Body of pancreas (tissue), 4 donors: ENCODE results near the gene PLXNC1. TPM values are rescaled to one million over a fixed set of nuclear protein-coding genes. Genes with fewer than 3 reads are reported as not detected.

Experiments used
- ATAC-seq: fragments of 150-250 bp; one replicate; pipeline ENCODE4 v1.9.1; 2016
- DNase-seq, 4 donors: peaks; one replicate each; pipeline ENCODE4 v3.0.0-alpha.2; 2019
- H3K27ac ChIP-seq, 4 donors: fragments of 200-600 bp; sonication (generic); 1 replicate in 3 of 4; 2 replicates in 1 of 4; pipeline versions ENCODE4 v1.5.1 to v1.6.1; 2016 to 2019; ENCODE audit warnings: mild to moderate bottlenecking in 1 of 4, mixed read lengths in 1 of 4, moderate library complexity in 1 of 4
- H3K27me3 ChIP-seq, 2 donors: fragments of 200-600 bp; sonication (generic); one replicate each; pipeline ENCODE4 v1.6.0; 2016; ENCODE audit warnings: mild to moderate bottlenecking in 1 of 2
- H3K36me3 ChIP-seq, 2 donors: fragments of 200-600 bp; sonication (generic); replicated peaks in 1 of 2; 2 replicates each; pipeline ENCODE4 v1.5.1; 2016; ENCODE audit warnings: low read depth in 2 of 2; ENCODE audit not compliant: insufficient read depth in 1 of 2
- H3K4me1 ChIP-seq: fragments of 200-600 bp; sonication (generic); one replicate; pipeline ENCODE4 v1.6.0; 2016
- H3K4me3 ChIP-seq, 2 donors: fragments of 200-600 bp; sonication (generic); 1 replicate in 1 of 2; 2 replicates in 1 of 2; pipeline ENCODE4 v1.5.1; 2016 to 2019
- H3K9me3 ChIP-seq, 3 donors: fragments of 200-600 bp; sonication (generic); 1 replicate in 2 of 3; 2 replicates in 1 of 3; pipeline ENCODE4 v1.5.1; 2016
- CTCF ChIP-seq, 7 experiments: fragments of 450-650 bp in 4 of 7; fragments of 200-600 bp in 3 of 7; sonication (generic) in 3 of 7; IDR thresholded peaks; one replicate each; pipeline ENCODE4 v1.5.1; 2016 to 2019; ENCODE audit warnings: antibody characterized with exemption in 7 of 7
- POLR2A ChIP-seq, 3 donors: fragments of 450-650 bp; IDR thresholded peaks; one replicate each; pipeline ENCODE4 v1.6.1; 2016; ENCODE audit warnings: antibody characterized with exemption in 3 of 3, mild to moderate bottlenecking in 2 of 3
- WGBS, 2 donors: methylation state at CpG; one replicate each; pipeline ENCODE4 v1.1.5; 2017; 5-methylcytosine and 5-hydroxymethylcytosine counted together
- intact Hi-C: fragments of 100-400 bp; cut with DNase I; formaldehyde crosslinking; loops from one replicate; pipeline ENCODE4 v1.15.1; 2023
- total RNA-seq, 2 donors: library from RNA; depleted of rRNA; stranded (reverse); fragments of >200 nt; gene quantifications; one replicate each; pipeline ENCODE4 v1.1.0, GENCODE V29; 2016

Gene PLXNC1
- total RNA-seq, 2 donors from 2014 or later: 3.9 to 4.9 TPM

DNA sequence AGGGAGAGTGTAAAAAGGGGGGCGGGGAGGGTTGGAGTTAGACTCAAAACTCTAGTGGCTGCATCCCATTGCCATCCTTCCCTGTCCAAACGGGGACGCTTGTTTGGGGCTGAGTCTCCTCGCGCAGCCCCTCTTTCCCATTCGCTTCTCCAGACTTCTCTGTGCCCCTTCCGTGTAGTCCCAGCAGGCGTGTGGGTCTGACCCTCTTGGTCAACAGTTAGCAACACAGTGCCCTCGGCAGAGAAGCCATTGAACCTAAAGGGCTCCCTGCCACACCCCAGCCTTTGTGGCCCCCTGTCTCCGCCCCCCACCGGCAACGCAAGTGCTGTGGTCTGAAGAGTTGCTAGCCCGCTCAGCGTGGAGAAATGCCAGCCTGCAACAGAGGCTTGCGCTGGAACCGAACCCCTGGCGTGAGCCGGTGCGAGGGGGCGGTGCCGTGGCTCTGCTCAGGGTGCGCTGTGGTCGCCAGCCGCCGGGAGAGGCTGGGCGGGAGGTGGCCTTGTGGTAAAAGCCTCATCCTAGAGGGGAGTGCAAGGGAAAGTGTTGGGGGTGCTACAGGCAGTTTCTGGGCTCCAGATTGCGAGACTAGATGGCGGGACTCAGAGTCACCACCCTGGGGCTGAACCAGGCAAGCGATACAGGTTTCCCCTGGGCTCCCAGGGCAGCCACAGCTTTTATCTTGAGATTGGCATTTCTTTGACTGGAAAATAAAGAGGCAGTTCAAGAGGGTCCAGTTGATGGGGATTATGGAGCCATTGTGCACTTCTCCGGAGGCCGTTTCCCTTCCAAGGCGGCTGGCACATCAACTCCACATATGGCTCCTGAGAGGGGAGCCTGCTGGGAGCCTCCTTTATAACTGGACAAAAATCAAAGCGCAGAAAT is 2.1 kb downstream of the PLXNC1 start:
- no peak for TF ChIP-seq POLR2A (IDR thresholded peaks at IDR 0.05)
- TF ChIP-seq CTCF (IDR thresholded peaks at IDR 0.05): no peak
- peak in 2 of 4 donors; percentile 12 to 31 for DNase-seq
- H3K4me1 ChIP-seq: peaks cover 31% of the 10 kb centered on the region
- intact Hi-C loops: no loop called here
- 25 to 38% methylated on average over 31 to 33 of the region's 33 CpGs for WGBS, 2 donors
- no peaks in the 10 kb centered on the region for H3K36me3 ChIP-seq
- no peak overlapping the region for H3K27ac ChIP-seq
- no peaks in the 10 kb centered on the region for H3K9me3 ChIP-seq
- ATAC-seq: no peak
- peaks cover 0 to 9% of the 10 kb centered on the region in 2 donors for H3K27me3 ChIP-seq
- H3K4me3 ChIP-seq: no peak overlapping the region

DNA sequence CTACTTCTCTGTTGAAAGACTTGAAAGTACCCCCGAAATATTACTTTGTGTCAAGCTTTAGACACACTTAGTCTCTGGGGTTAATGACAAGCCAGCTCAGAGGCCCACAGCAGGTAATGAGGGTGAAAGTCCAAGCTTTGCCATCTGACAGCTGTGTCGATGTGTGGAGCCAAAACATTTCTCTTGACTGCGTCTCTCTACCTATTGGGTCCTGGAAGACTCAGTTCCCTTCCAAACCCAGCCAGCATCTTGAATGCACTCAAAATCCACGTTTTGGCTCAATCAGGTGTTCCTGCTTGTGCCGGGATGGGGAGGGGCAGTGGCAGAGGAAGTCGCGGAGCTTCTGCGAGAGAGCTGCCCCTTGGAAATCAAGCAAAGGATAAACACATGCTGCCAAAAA is 3.2 kb downstream of the PLXNC1 start:
- intact Hi-C loops: no loop called here
- Histone ChIP-seq H3K4me3 (no peak overlapping the region), H3K9me3 (no peaks in the 10 kb centered on the region), H3K27ac (no peak overlapping the region), H3K36me3 (no peaks in the 10 kb centered on the region), H3K4me1 (peaks cover 31% of the 10 kb centered on the region), H3K27me3 (peaks cover 0 to 9% of the 10 kb centered on the region in 2 donors)
- WGBS, 2 donors: 6 to 10% methylated on average over 8 of the region's 8 CpGs
- TF ChIP-seq POLR2A (IDR thresholded peaks at IDR 0.05) (no peak), CTCF (IDR thresholded peaks at IDR 0.05) (no peak)
- no peak for ATAC-seq
- DNase-seq: peak in 2 of 4 donors; percentile 27 to 60

- Histone ChIP-seq H3K4me3 (no peak overlapping the region), H3K4me1 (peaks cover 31% of the 10 kb centered on the region), H3K27me3 (peaks cover 0 to 9% of the 10 kb centered on the region in 2 donors), H3K27ac (no peak overlapping the region), H3K9me3 (no peaks in the 10 kb centered on the region), H3K36me3 (no peaks in the 10 kb centered on the region)
- intact Hi-C loops: no loop called here
- no peak for ATAC-seq
- peak in 1 of 4 donors; percentile 28 for DNase-seq
- WGBS, 2 donors: 21% methylated on average over 5 of the region's 5 CpGs
- TF ChIP-seq CTCF (IDR thresholded peaks at IDR 0.05) (no peak), POLR2A (IDR thresholded peaks at IDR 0.05) (no peak)
Observed at GRCh38 chr12:94152292-94153078, 4.1 kb downstream of the PLXNC1 start.

DNA sequence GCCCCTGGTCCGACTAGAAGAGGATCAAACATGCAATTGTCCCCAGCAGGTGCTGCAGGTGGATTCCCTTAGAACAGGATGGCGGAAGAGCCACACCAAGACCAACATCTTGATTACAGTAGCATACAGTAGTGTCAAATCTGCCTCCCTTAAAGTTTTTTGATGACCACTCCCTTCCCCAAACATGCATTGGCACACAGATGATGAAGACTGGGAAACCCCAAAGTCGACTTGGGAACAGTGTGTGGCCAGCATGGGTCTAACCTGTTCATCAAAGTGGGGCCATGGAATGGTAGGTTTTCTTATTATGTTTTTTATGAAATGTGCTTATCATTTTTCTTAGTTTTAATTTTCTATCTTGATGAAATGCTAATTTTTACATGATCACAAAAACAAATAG is 8.8 kb downstream of the PLXNC1 start:
- H3K4me3 ChIP-seq: no peak overlapping the region
- no peaks in the 10 kb centered on the region for H3K36me3 ChIP-seq
- no peak overlapping the region for H3K27ac ChIP-seq
- no peaks in the 10 kb centered on the region for H3K4me1 ChIP-seq
- 80 to 83% methylated on average over 3 of the region's 3 CpGs for WGBS, 2 donors
- no peaks in the 10 kb centered on the region for H3K27me3 ChIP-seq
- DNase-seq: no peak
- TF ChIP-seq CTCF (IDR thresholded peaks at IDR 0.05) (no peak), POLR2A (IDR thresholded peaks at IDR 0.05) (no peak)
- no peak for ATAC-seq
- intact Hi-C loops: no loop called here
- no peaks in the 10 kb centered on the region for H3K9me3 ChIP-seq
